Urinary bladder (tissue), 2 donors: ENCODE results near the gene NOC2L. TPM values are rescaled to one million over a fixed set of nuclear protein-coding genes. Genes with fewer than 3 reads are reported as not detected.

Source experiments
- polyA plus RNA-seq: library from polyadenylated mRNA; stranded (reverse); fragments of 200-250 nt; gene quantifications from one replicate; pipeline ENCODE4 v1.2.3, GENCODE V29; 2013
- small RNA-seq: library from RNA; depleted of rRNA; stranded (forward); fragments of <200 nt; gene quantifications from one replicate; pipeline ENCODE3, GENCODE V24; 2014
- total RNA-seq: library from RNA; depleted of rRNA; stranded (reverse); fragments of >200 nt; gene quantifications from one replicate; pipeline ENCODE4 v1.2.3, GENCODE V29; 2014
- donor health status: healthy.

Gene NOC2L
- total and polyA plus RNA-seq, 2 donors: 27.1 to 59.5 TPM

Small RNA genes within 50 kb of the gene (small RNA-seq; reads per million reads assigned to genes)
- gene AL645608.3 (not detected), gene AL645608.4 (not detected)

Other genes starting within 250 kb of the NOC2L start
- gene SAMD11, start 35.3 kb downstream of the NOC2L start, total RNA-seq: 18.1 TPM
- gene SAMD11, start 35.3 kb downstream of the NOC2L start, polyA plus RNA-seq: 23.3 TPM
- gene KLHL17, start 1.3 kb upstream of the NOC2L start, total RNA-seq: 4.5 TPM
- 12.0 TPM for gene KLHL17, start 1.3 kb upstream of the NOC2L start, polyA plus RNA-seq
- gene PLEKHN1, start 7.2 kb upstream of the NOC2L start, total RNA-seq: 1.1 TPM
- 4.2 TPM for gene PLEKHN1, start 7.2 kb upstream of the NOC2L start, polyA plus RNA-seq
- gene PERM1, start 22.8 kb upstream of the NOC2L start, total RNA-seq: 0.32 TPM
- gene PERM1, start 22.8 kb upstream of the NOC2L start, polyA plus RNA-seq: 0.73 TPM
- gene HES4, start 40.8 kb upstream of the NOC2L start, total RNA-seq: 9.8 TPM
- 38.5 TPM for gene HES4, start 40.8 kb upstream of the NOC2L start, polyA plus RNA-seq
- gene ISG15, start 54.2 kb upstream of the NOC2L start, total RNA-seq: 41.8 TPM
- 75.7 TPM for gene ISG15, start 54.2 kb upstream of the NOC2L start, polyA plus RNA-seq
- 43.3 TPM for gene AGRN, start 60.9 kb upstream of the NOC2L start, total RNA-seq
- gene AGRN, start 60.9 kb upstream of the NOC2L start, polyA plus RNA-seq: 38.7 TPM
- 2.7 TPM for gene RNF223, start 115.0 kb upstream of the NOC2L start, total RNA-seq
- gene RNF223, start 115.0 kb upstream of the NOC2L start, polyA plus RNA-seq: 0.73 TPM
- gene C1orf159, start 156.8 kb upstream of the NOC2L start, total RNA-seq: 7.1 TPM
- gene C1orf159, start 156.8 kb upstream of the NOC2L start, polyA plus RNA-seq: 12.6 TPM
- gene TTLL10, start 214.6 kb upstream of the NOC2L start, total RNA-seq: not detected
- gene TTLL10, start 214.6 kb upstream of the NOC2L start, polyA plus RNA-seq: 0.08 TPM
- gene TNFRSF18, start 247.3 kb upstream of the NOC2L start, total RNA-seq: not detected
- gene TNFRSF18, start 247.3 kb upstream of the NOC2L start, polyA plus RNA-seq: 0.77 TPM